ENCODE measurements around the gene GNAZ.

GRCh38 chr22:23112472-23113012 is 42.2 kb downstream of the GNAZ start:
- TF ChIP-seq POLR2A (IDR thresholded peaks at IDR 0.05), result no peak
- TF ChIP-seq CTCF (IDR thresholded peaks at IDR 0.05), result no peak
